A549 (cell line): ENCODE measurements around the gene PML. TPM values are rescaled to one million over a fixed set of nuclear protein-coding genes. Genes with fewer than 3 reads are reported as not detected.

Source experiments
- ATAC-seq, 2 experiments: fragments of 200-7000 bp in 1 of 2; fragments of >200 bp in 1 of 2; cut with Nextera tagmentation in 1 of 2; cut with Tn5 transposase in 1 of 2; 3 replicates each; pipeline versions ENCODE4 v1.8.0 to v1.9.1; 2018 to 2020; ENCODE audit warnings: mild to moderate bottlenecking in 1 of 2, moderate library complexity in 1 of 2
- CTCF ChIA-PET: fragments of 300-600 bp; sonication (Branson Sonifier 250); formaldehyde crosslinking; extraction: SDS; loops from one replicate; lab custom pipeline; 2021; ENCODE audit warnings: antibody characterized with exemption, inconsistent platforms; lab: Yijun Ruan, JAX
- POLR2A ChIA-PET: fragments of 350-600 bp; formaldehyde crosslinking; extraction: SDS; loops from one replicate; lab custom pipeline; 2021; ENCODE audit warnings: antibody characterized with exemption, inconsistent platforms; lab: Yijun Ruan, JAX
- DNase-seq, 2 experiments: peaks; one replicate each; pipeline versions ENCODE4 v3.0.0 to v3.0.0-alpha.2; 2011 to 2016; ENCODE audit warnings: low read depth in 1 of 2, low spot score in 1 of 2
- FAIRE-seq: peaks from 2 replicates; lab custom pipeline; 2011; peaks lifted over from hg19 to GRCh38; lab: Jason Lieb, UNC
- H3K27ac ChIP-seq, 2 experiments: fragments of >200 bp; sonication (Bioruptor Twin); formaldehyde crosslinking; 3 replicates each; pipeline ENCODE4 v1.5.1; 2016 to 2017
- H3K4me1 ChIP-seq: fragments of >200 bp; sonication (Bioruptor Twin); formaldehyde crosslinking; 3 replicates; pipeline ENCODE4 v1.6.1; 2016
- H3K4me2 ChIP-seq: fragments of >200 bp; sonication (Bioruptor Twin); formaldehyde crosslinking; 3 replicates; pipeline ENCODE4 v1.6.1; 2016
- H3K4me3 ChIP-seq: fragments of >200 bp; sonication (Bioruptor Twin); formaldehyde crosslinking; 3 replicates; pipeline ENCODE4 v1.5.1; 2016
- H3K9me3 ChIP-seq: fragments of >200 bp; sonication (Bioruptor Twin); formaldehyde crosslinking; 3 replicates; pipeline ENCODE4 v1.6.1; 2016
- ATOH8 ChIP-seq: fragments of 250-450 bp; sonication (Bioruptor Pico); IDR thresholded peaks from 2 replicates; pipeline ENCODE4 v1.5.0; 2020; ENCODE audit warnings: low read depth, mild to moderate bottlenecking, moderate library complexity
- CEBPB ChIP-seq, 2 experiments: fragments of >200 bp in 1 of 2; sonication (Bioruptor Twin) in 1 of 2; formaldehyde crosslinking in 1 of 2; IDR thresholded peaks; 2 replicates each; pipeline ENCODE4 v1.6.1; 2012 to 2016
- CTCF ChIP-seq: fragments of >200 bp; sonication (Bioruptor Twin); formaldehyde crosslinking; IDR thresholded peaks from 3 replicates; pipeline ENCODE4 v1.5.1; 2016
- E2F6 ChIP-seq: IDR thresholded peaks from 2 replicates; pipeline ENCODE4 v1.6.1; 2012; ENCODE audit warnings: low read depth, borderline replicate concordance
- EP300 ChIP-seq, 2 experiments: fragments of >200 bp; sonication (Bioruptor Twin); formaldehyde crosslinking; IDR thresholded peaks; 2 replicates in 1 of 2; 3 replicates in 1 of 2; pipeline ENCODE4 v1.6.1; 2016 to 2017
- FOSL2 ChIP-seq, 2 experiments: fragments of 450-650 bp in 1 of 2; fragments of >200 bp in 1 of 2; sonication (Bioruptor Twin) in 1 of 2; formaldehyde crosslinking; IDR thresholded peaks; 2 replicates each; pipeline versions ENCODE4 v1.5.0 to v1.6.1; 2016 to 2020; ENCODE audit warnings: mild to moderate bottlenecking in 1 of 2, moderate library complexity in 1 of 2
- GATA3 ChIP-seq: IDR thresholded peaks from 2 replicates; pipeline ENCODE4 v1.6.1; 2012; ENCODE audit warnings: borderline replicate concordance
- HDAC2 ChIP-seq: fragments of 200-600 bp; sonication (generic); IDR thresholded peaks from 2 replicates; pipeline ENCODE4 v1.6.1; 2016
- HES2 ChIP-seq: fragments of >200 bp; sonication (Bioruptor Twin); formaldehyde crosslinking; IDR thresholded peaks from 2 replicates; pipeline ENCODE4 v1.6.1; 2016
- HOXA7 ChIP-seq: fragments of 250-450 bp; sonication (Bioruptor Pico); IDR thresholded peaks from 2 replicates; pipeline ENCODE4 v1.5.0; 2020; ENCODE audit warnings: mild to moderate bottlenecking, moderate library complexity
- JUN ChIP-seq, 2 experiments: fragments of >200 bp; sonication (Bioruptor Twin); formaldehyde crosslinking; IDR thresholded peaks; 2 replicates in 1 of 2; 3 replicates in 1 of 2; pipeline ENCODE4 v1.6.1; 2016 to 2017
- KDM1A ChIP-seq: fragments of 200-600 bp; sonication (generic); IDR thresholded peaks from 2 replicates; pipeline ENCODE4 v1.6.1; 2016; ENCODE audit warnings: low read depth, mild to moderate bottlenecking
- MYC ChIP-seq: IDR thresholded peaks from 2 replicates; pipeline ENCODE4 v1.6.1; 2012; ENCODE audit warnings: mild to moderate bottlenecking, inconsistent platforms, low read length, improper control_type of control experiment, borderline replicate concordance
- NPAS2 ChIP-seq: fragments of 250-450 bp; sonication (Bioruptor Pico); IDR thresholded peaks from 2 replicates; pipeline ENCODE4 v1.8.0; 2022; ENCODE audit warnings: mild to moderate bottlenecking, moderate library complexity, borderline replicate concordance
- PBX3 ChIP-seq: IDR thresholded peaks from 2 replicates; pipeline ENCODE4 v1.6.1; 2012
- POLR2A ChIP-seq: IDR thresholded peaks from 2 replicates; pipeline ENCODE4 v1.6.1; 2012; ENCODE audit warnings: mild to moderate bottlenecking, low read length
- POLR2AphosphoS2 ChIP-seq: conservative IDR thresholded peaks from 2 replicates; pipeline ENCODE4 v1.6.1; 2012; ENCODE audit warnings: low read length, improper control_type of control experiment, inconsistent platforms
- RARB ChIP-seq: fragments of 250-450 bp; sonication (Bioruptor Pico); IDR thresholded peaks from 2 replicates; pipeline ENCODE4 v1.8.0; 2021; ENCODE audit warnings: mild to moderate bottlenecking, moderate library complexity
- RNF2 ChIP-seq: fragments of 200-600 bp; sonication (generic); IDR thresholded peaks from 2 replicates; pipeline ENCODE4 v1.6.1; 2016; ENCODE audit warnings: low read depth, mild to moderate bottlenecking, antibody characterized with exemption, moderate library complexity, borderline replicate concordance
- SREBF2 ChIP-seq: fragments of 450-650 bp; IDR thresholded peaks from 2 replicates; pipeline ENCODE4 v1.6.1; 2014; ENCODE audit warnings: mild to moderate bottlenecking, moderate library complexity
- TFCP2L1 ChIP-seq: fragments of 250-450 bp; sonication (Bioruptor Pico); IDR thresholded peaks from 2 replicates; pipeline ENCODE4 v1.5.0; 2021; ENCODE audit warnings: mild to moderate bottlenecking
- TP53 ChIP-seq: fragments of 250-450 bp; sonication (Bioruptor Pico); IDR thresholded peaks from 2 replicates; pipeline ENCODE4 v1.5.0; 2021; ENCODE audit warnings: mild to moderate bottlenecking, moderate library complexity
- ZC3H11A ChIP-seq: fragments of 450-650 bp; IDR thresholded peaks from 2 replicates; pipeline ENCODE4 v1.6.1; 2014; ENCODE audit warnings: antibody characterized with exemption, mild to moderate bottlenecking
- WGBS: methylation state at CpG from one replicate; pipeline ENCODE4 v1.1.6; 2017; ENCODE audit errors: missing lambda C conversion rate; 5-methylcytosine and 5-hydroxymethylcytosine counted together
- polyA plus RNA-seq, 4 experiments: library from polyadenylated mRNA; depleted of rRNA in 3 of 4; stranded (reverse); fragments of >200 nt; fragmentation: RNase III in 1 of 4; extraction: RNeasy Plus Mini Kit Qiagen cat#74134 plus additional on column Dnase treatment in 1 of 4; gene quantifications; 2 replicates in 3 of 4; 3 replicates in 1 of 4; pipeline ENCODE4 v1.2.3, GENCODE V29; 2011 to 2017

The PML gene
- polyA plus RNA-seq, 2 of the 4 experiments (the other 2 are of a cell fraction): 2.1 to 8.5 TPM

- H3K27ac ChIP-seq: peak overlapping the region in 1 of 2 experiments; percentile 53; a peak in 2 of 6 replicates
- CTCF ChIA-PET: interaction anchor here (1.0 to 3.6 kb wide), 5 partner anchors 9 to 92 kb away, joined by 3 to 18 read pairs (median 5); no protein-coding TSS in a partner anchor
- ATAC-seq: peak; percentile 58; a peak in 5 of 6 replicates
- no peaks in the 10 kb centered on the region for H3K9me3 ChIP-seq
- H3K4me1 ChIP-seq: peaks cover 12% of the 10 kb centered on the region
- peak in 1 of 2 experiments; percentile 20 for DNase-seq
- H3K4me3 ChIP-seq: no peak overlapping the region
- TF ChIP-seq GATA3: no peak
- TF ChIP-seq NPAS2 (CRISPR knock-in tag): no peak
- TF ChIP-seq TP53 (CRISPR knock-in tag): no peak
- TF ChIP-seq KDM1A: no peak
- no peak for TF ChIP-seq EP300 (IDR thresholded peaks at IDR 0.05)
- no peak for TF ChIP-seq FOSL2 (IDR thresholded peaks at IDR 0.05)
- no peak for TF ChIP-seq FOSL2 (CRISPR knock-in tag; IDR thresholded peaks at IDR 0.05)
- TF ChIP-seq HOXA7: no peak
- TF ChIP-seq E2F6: no peak
- TF ChIP-seq POLR2A: no peak
- TF ChIP-seq POLR2AphosphoS2: no peak
- TF ChIP-seq SREBF2: no peak
- no peak for TF ChIP-seq MYC
- TF ChIP-seq CEBPB (IDR thresholded peaks at IDR 0.05): no peak
- TF ChIP-seq HES2: no peak
- TF ChIP-seq PBX3: no peak
- no peak for TF ChIP-seq RARB
- no peak for TF ChIP-seq HDAC2
- TF ChIP-seq ATOH8 (CRISPR knock-in tag): no peak
- no peak for TF ChIP-seq JUN (IDR thresholded peaks at IDR 0.05)
- FAIRE-seq: no peak
- POLR2A ChIA-PET: no interaction called here
- WGBS: 25% methylated on average over 5 of the region's 9 CpGs
- peak overlapping the region; percentile 56 for H3K4me2 ChIP-seq
Observed at GRCh38 chr15:73956743-73957135, 37.8 kb upstream of the PML start.

- Histone ChIP-seq H3K4me2 (no peak overlapping the region; the same call in 2 of the 3 replicates), H3K4me3 (no peak overlapping the region), H3K9me3 (no peaks in the 10 kb centered on the region), H3K4me1 (peaks cover 12% of the 10 kb centered on the region), H3K27ac (peak overlapping the region in 1 of 2 experiments; percentile 53; a peak in 1 of 6 replicates)
- no peak for TF ChIP-seq ZC3H11A
- TF ChIP-seq CTCF: no peak
- TF ChIP-seq NPAS2 (CRISPR knock-in tag): no peak
- TF ChIP-seq RNF2: no peak
- TF ChIP-seq GATA3: no peak
- TF ChIP-seq TFCP2L1 (CRISPR knock-in tag): no peak
- POLR2A ChIA-PET: interaction anchor here (0.8 kb wide), 1 partner anchor 29 kb away, joined by 3 read pairs; no protein-coding TSS in a partner anchor
- 71% methylated on average over 4 of the region's 8 CpGs for WGBS
- FAIRE-seq: no peak
- ATAC-seq: no peak
- DNase-seq: no peak
- CTCF ChIA-PET: interaction anchor here (1.3 to 3.6 kb wide), 4 partner anchors 8 to 92 kb away, joined by 4 to 18 read pairs (median 5); no protein-coding TSS in a partner anchor
Observed at GRCh38 chr15:73957276-73957675, 37.2 kb upstream of the PML start.
